GM18858 (cell line): ENCODE data around the gene PTAR1.
"Not testable (repeated sequence)": the region's sequence is repeated elsewhere in the genome, so short reads cannot be mapped to it uniquely, and the experiment has no call there.

Experiments
- ATAC-seq: cut with Tn5 transposase; IDR thresholded peaks from one replicate; pipeline ENCODE4 v1.9.1; 2021; ENCODE audit not compliant: unreplicated experiment

The PTAR1 gene

GRCh38 chr9:69759421-69760277 is at the start of gene PTAR1:
Gene PTAR1, minus strand, starts transcription at chr9:69760011. Its CDS starts 73 bp downstream, at chr9:69759938.
- peak; percentile 85 for ATAC-seq

GRCh38 chr9:69809304-69809863 is 49.6 kb upstream of the PTAR1 start:
- no peak for ATAC-seq

- no peak for ATAC-seq
These were observed 46.8 kb upstream of the PTAR1 start for GRCh38 chr9:69806627-69807026.

GRCh38 chr9:69805962-69806515 is 46.2 kb upstream of the PTAR1 start:
- ATAC-seq, result no peak

GRCh38 chr9:69801989-69802388 is 42.2 kb upstream of the PTAR1 start:
- no peak for ATAC-seq

- not testable (repeated sequence) for ATAC-seq
These were observed 40.2 kb upstream of the PTAR1 start for GRCh38 chr9:69800027-69800426.

GRCh38 chr9:69799521-69799920 is 39.7 kb upstream of the PTAR1 start:
- ATAC-seq, result not testable (repeated sequence)

GRCh38 chr9:69798744-69799143 is 38.9 kb upstream of the PTAR1 start:
- no peak for ATAC-seq

- ATAC-seq, result no peak
These were observed 37.9 kb upstream of the PTAR1 start for GRCh38 chr9:69797675-69798074.

GRCh38 chr9:69794356-69794755 is 34.5 kb upstream of the PTAR1 start:
- ATAC-seq, result no peak

GRCh38 chr9:69785757-69786156 is 25.9 kb upstream of the PTAR1 start:
- ATAC-seq, result no peak

- no peak for ATAC-seq
These were observed 13.4 kb upstream of the PTAR1 start for GRCh38 chr9:69773258-69773657.

GRCh38 chr9:69771775-69772418 is 12.1 kb upstream of the PTAR1 start:
- ATAC-seq, result no peak

- no peak for ATAC-seq
These were observed 8.9 kb upstream of the PTAR1 start for GRCh38 chr9:69768716-69769115.

- ATAC-seq, result no peak
These were observed 8.3 kb upstream of the PTAR1 start for GRCh38 chr9:69768101-69768500.

- ATAC-seq, result not testable (repeated sequence)
These were observed 4.1 kb upstream of the PTAR1 start for GRCh38 chr9:69763862-69764261.

- no peak for ATAC-seq
These were observed 2.7 kb upstream of the PTAR1 start for GRCh38 chr9:69762527-69762926.

- no peak for ATAC-seq
These were observed 433 bp upstream of the PTAR1 start for GRCh38 chr9:69760278-69760610.

GRCh38 chr9:69759021-69759420 is 790 bp downstream of the PTAR1 start:
- ATAC-seq, result no peak

GRCh38 chr9:69757996-69758675 is 1.7 kb downstream of the PTAR1 start:
- ATAC-seq, result no peak

- no peak for ATAC-seq
These were observed 4.6 kb downstream of the PTAR1 start for GRCh38 chr9:69755205-69755604.
